Kidney (tissue), 14 donors: ENCODE measurements around the gene MAML3. TPM values are rescaled to one million over a fixed set of nuclear protein-coding genes. Genes with fewer than 3 reads are reported as not detected.

Experiments used
- DNase-seq, 5 donors: peaks; one replicate each; pipeline ENCODE4 v3.0.0-alpha.2; 2013 to 2020
- FAIRE-seq: peaks from 2 replicates; lab custom pipeline; 2012; peaks lifted over from hg19 to GRCh38; lab: Jason Lieb, UNC
- H3K27ac ChIP-seq, 2 donors: one replicate each; pipeline ENCODE4 v1.7.0; 2013; ENCODE audit warnings: low read depth in 2 of 2, low read length in 2 of 2, inconsistent platforms in 1 of 2
- H3K27me3 ChIP-seq: one replicate; pipeline ENCODE4 v1.7.1; 2013; ENCODE audit warnings: low read length, inconsistent platforms; ENCODE audit not compliant: control insufficient read depth, insufficient read depth
- H3K36me3 ChIP-seq, 3 donors: one replicate each; pipeline versions ENCODE4 v1.7.0 to v1.7.1; 2013; ENCODE audit warnings: low read length in 3 of 3, control low read depth in 1 of 3, inconsistent platforms in 1 of 3; ENCODE audit not compliant: insufficient read depth in 3 of 3, control insufficient read depth in 2 of 3
- H3K4me1 ChIP-seq, 3 donors: one replicate each; pipeline versions ENCODE4 v1.7.0 to v1.7.1; 2013; ENCODE audit warnings: low read length in 3 of 3, inconsistent platforms in 1 of 3, low read depth in 1 of 3; ENCODE audit not compliant: control insufficient read depth in 2 of 3, insufficient read depth in 2 of 3
- H3K4me3 ChIP-seq, 3 donors: one replicate each; pipeline versions ENCODE4 v1.7.0 to v1.8.1; 2013; ENCODE audit warnings: low read length in 3 of 3, control low read depth in 1 of 3, inconsistent platforms in 1 of 3
- H3K9ac ChIP-seq, 3 donors: one replicate each; pipeline versions ENCODE4 v1.7.0 to v1.7.1; 2013; ENCODE audit warnings: low read length in 3 of 3, control low read depth in 1 of 3, inconsistent platforms in 1 of 3
- H3K9me3 ChIP-seq, 3 donors: one replicate each; pipeline versions ENCODE4 v1.7.0 to v1.7.1; 2013; ENCODE audit warnings: low read length in 3 of 3, control low read depth in 1 of 3, inconsistent platforms in 1 of 3; ENCODE audit not compliant: control insufficient read depth in 2 of 3, insufficient read depth in 1 of 3
- intact Hi-C: fragments of 100-400 bp; cut with DNase I; formaldehyde crosslinking; loops from one replicate; pipeline ENCODE4 v1.11.1; 2022
- polyA plus RNA-seq: library from polyadenylated mRNA; stranded (reverse); fragments of 350-450 nt; fragmentation: Illumina TruSeq; extraction: RNeasy Lipid Tissue Mini Kit (QIAGEN cat#74804); gene quantifications from one replicate; pipeline ENCODE4 v1.2.3, GENCODE V29; 2014; ENCODE audit warnings: low read depth, low replicate concordance; ENCODE audit not compliant: insufficient read depth
- total RNA-seq: library from RNA; stranded (reverse); fragmentation: NEBNext Ultra II Directional; extraction: Animal tissue kit (Norgen Biotek cat#: 25700); gene quantifications from one replicate; pipeline ENCODE4 v1.2.1, GENCODE V29; 2021
- TF ChIP-seq, protein P1 (sequence below): IDR thresholded peaks from 3 replicates; pipeline ENCODE4 v1.5.1; 2012; ENCODE audit warnings: mild to moderate bottlenecking, moderate library complexity, borderline replicate concordance; ENCODE audit not compliant: insufficient read depth; ENCODE audit errors: extremely low read depth
- donor health status: control.
- donor health status: control.
- donor health status: control.
- donor health status: control.
- donor health status: control.
- donor health status: DM: yes; HTN: yes; CAD: no.
- donor health status: Normal renal cell carcinoma (clear cell type).

MAML3 gene
- total and polyA plus RNA-seq, 2 donors from 2014 or later = 1.4 to 10.4 TPM

DNA sequence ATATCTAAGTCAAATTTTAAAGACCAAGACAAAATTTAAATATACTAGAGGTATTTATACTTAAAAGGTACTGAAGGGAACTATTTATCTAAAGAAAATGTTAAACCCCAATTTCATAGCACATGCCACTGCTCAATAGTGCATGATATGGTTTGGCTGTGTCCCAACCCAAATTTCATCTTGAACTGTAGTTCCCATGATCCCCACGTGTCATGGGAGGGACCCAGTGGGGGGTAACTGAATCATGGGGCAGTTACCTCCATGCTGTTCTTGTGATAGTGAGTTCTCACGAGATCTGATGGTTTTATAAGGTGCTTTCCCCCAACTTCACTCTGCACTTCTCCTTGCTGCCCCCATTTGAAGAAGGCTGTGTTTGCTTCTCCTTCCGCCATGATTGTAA is 32.3 kb downstream of the MAML3 start:
- Histone ChIP-seq H3K9me3 (no peaks in the 10 kb centered on the region), H3K27me3 (no peaks in the 10 kb centered on the region), H3K27ac (no peak overlapping the region), H3K36me3 (no peaks in the 10 kb centered on the region), H3K9ac (no peak overlapping the region), H3K4me3 (no peak overlapping the region), H3K4me1 (no peaks in the 10 kb centered on the region)
- intact Hi-C loops = no loop called here
- no peak for FAIRE-seq
- no peak for DNase-seq
- TF ChIP-seq, protein P1, sequence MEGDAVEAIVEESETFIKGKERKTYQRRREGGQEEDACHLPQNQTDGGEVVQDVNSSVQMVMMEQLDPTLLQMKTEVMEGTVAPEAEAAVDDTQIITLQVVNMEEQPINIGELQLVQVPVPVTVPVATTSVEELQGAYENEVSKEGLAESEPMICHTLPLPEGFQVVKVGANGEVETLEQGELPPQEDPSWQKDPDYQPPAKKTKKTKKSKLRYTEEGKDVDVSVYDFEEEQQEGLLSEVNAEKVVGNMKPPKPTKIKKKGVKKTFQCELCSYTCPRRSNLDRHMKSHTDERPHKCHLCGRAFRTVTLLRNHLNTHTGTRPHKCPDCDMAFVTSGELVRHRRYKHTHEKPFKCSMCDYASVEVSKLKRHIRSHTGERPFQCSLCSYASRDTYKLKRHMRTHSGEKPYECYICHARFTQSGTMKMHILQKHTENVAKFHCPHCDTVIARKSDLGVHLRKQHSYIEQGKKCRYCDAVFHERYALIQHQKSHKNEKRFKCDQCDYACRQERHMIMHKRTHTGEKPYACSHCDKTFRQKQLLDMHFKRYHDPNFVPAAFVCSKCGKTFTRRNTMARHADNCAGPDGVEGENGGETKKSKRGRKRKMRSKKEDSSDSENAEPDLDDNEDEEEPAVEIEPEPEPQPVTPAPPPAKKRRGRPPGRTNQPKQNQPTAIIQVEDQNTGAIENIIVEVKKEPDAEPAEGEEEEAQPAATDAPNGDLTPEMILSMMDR = no peak

DNA sequence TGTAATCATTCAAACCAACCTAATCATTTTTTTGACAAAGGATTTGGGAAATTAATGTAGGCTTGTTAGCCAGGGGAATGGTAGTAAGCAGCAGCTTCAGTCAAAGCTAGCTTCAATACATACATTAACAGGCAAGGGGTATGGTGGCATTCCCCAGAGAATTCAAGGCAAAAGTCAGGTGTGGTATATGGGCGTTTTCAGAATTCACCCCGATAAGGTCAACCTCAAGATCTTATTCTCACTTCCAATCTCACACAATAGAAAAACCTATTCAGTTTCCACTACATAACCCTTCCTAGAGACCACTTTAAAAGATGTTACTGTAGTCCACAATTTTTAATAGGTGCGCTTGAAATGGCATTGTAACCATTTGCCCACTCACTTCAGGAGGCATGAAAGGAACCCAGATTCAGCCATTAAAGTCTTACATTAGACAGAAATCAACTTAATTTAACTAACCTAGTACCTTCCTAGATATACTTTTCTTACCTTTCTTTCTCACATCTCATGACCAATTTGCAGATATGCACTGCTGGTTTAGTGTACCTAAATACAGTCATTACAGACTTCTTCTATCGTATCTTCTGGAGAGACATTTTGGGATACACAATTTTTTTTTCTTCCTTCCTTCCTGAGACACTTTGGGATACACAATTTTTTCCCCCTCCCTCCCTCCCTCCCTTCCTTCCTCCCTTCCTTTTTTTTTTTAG is 34.9 kb downstream of the MAML3 start:
- FAIRE-seq = no peak

DNA sequence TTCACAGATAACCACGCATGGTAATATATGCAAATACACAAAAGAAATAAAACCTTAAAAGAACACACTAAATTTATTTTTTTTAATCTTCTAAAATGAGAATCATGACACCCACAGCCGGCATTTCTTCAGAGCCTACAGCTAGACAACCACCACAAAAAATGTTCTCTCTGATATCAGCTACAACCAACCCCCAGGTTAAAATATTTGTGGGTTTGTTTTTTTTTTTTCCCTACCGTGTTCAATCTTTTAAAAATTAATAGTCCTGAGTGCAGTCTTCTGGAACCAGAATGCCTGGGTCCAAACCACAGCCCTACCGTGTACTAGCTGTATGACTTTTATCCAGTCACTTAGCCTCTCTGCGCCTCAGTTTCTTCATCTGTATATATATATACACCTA is 36.0 kb downstream of the MAML3 start:
- FAIRE-seq (no peak), DNase-seq (no peak)
- Histone ChIP-seq H3K9me3 (no peaks in the 10 kb centered on the region), H3K27me3 (no peaks in the 10 kb centered on the region), H3K9ac (no peak overlapping the region), H3K27ac (no peak overlapping the region), H3K4me1 (peaks cover 0 to 6% (median 0%) of the 10 kb centered on the region in 3 donors), H3K36me3 (no peaks in the 10 kb centered on the region), H3K4me3 (no peak overlapping the region)
- intact Hi-C loops = no loop called here
- TF ChIP-seq, protein P1 = no peak

More for the DNA sequence above, 34.9 kb downstream of the MAML3 start:
- Histone ChIP-seq H3K9me3 (no peaks in the 10 kb centered on the region), H3K9ac (no peak overlapping the region), H3K4me3 (no peak overlapping the region), H3K36me3 (no peaks in the 10 kb centered on the region), H3K27ac (no peak overlapping the region), H3K27me3 (no peaks in the 10 kb centered on the region), H3K4me1 (no peaks in the 10 kb centered on the region)
- no peak for DNase-seq
- TF ChIP-seq, protein P1 = no peak
- intact Hi-C loops = no loop called here
